Heart left ventricle (tissue), 13 donors: ENCODE results near the gene PSMF1.

Experiments
- CTCF ChIP-seq, 12 donors: fragments of 200-600 bp; sonication (generic) in 4 of 12; IDR thresholded peaks; one replicate each; pipeline versions ENCODE4 v1.5.0 to v1.8.0; 2018 to 2022; ENCODE audit warnings: antibody characterized with exemption in 12 of 12, mild to moderate bottlenecking in 5 of 12
- POLR2A ChIP-seq, 2 donors: fragments of 450-650 bp; IDR thresholded peaks; one replicate each; pipeline ENCODE4 v1.6.1; 2017; ENCODE audit warnings: antibody characterized with exemption in 2 of 2, mild to moderate bottlenecking in 2 of 2, moderate library complexity in 2 of 2
- donor health status: ischemic (EF 13 %, LVEDD 7.1; RV severe dilation, severe dysfunction).
- donor health status: DM: no; HTN: yes; CAD: no.
- donor health status: DM: no; HTN: no; CAD: no.
- donor health status: ischemic (EF 25% LVEDD 6.9; RV normal size, moderate dysfunction).
- donor health status: ischemic (EF 25% LVEDD 5.7; RV mildly dilated, moderate dysfunction).
- donor health status: ischemic (EF 35%, LVEDD 5.7; RV mildly dilated, moderate dysfunction).
- donor health status: nonischemic (EF 11% LVEDD 7.7; RV severe dilation, severe dysfunction).
- donor health status: DM: yes; HTN: yes; CAD: no.
- donor health status: PGD.
- donor health status: ischemic (EF 29% LVEDD 5.4; RV normal size, mild dysfunction).
- donor health status: nonischemic (EF 23%, LVEDD 6.1; RV moderate dilation, normal function).

- TF ChIP-seq POLR2A (IDR thresholded peaks at IDR 0.05) (no peak), CTCF (IDR thresholded peaks at IDR 0.05) (no peak)
Measured at GRCh38 chr20:1195226-1195625, 76.8 kb downstream of the PSMF1 start.
